HepG2 (cell line): ENCODE results near the gene GGT1. TPM values are rescaled to one million over a fixed set of nuclear protein-coding genes. Genes with fewer than 3 reads are reported as not detected.
A peak's percentile ranks its signal among the peaks of the same experiment; 100 is the strongest.

Experiments used
- CBX1 ChIP-seq: IDR thresholded peaks from one replicate; pipeline ENCODE4 v1.6.1; 2016; ENCODE audit warnings: antibody characterized with exemption, low read depth
- CC2D1A ChIP-seq: sonication (generic); formaldehyde crosslinking; IDR thresholded peaks from 2 replicates; pipeline ENCODE4 v1.8.1; 2023; ENCODE audit warnings: mild to moderate bottlenecking, missing genetic modification reagents
- CENPT ChIP-seq: sonication (generic); formaldehyde crosslinking; IDR thresholded peaks from 2 replicates; pipeline ENCODE4 v1.8.0; 2022; ENCODE audit warnings: low read depth, mild to moderate bottlenecking, moderate library complexity, missing genetic modification reagents
- EEA1 ChIP-seq: sonication (generic); formaldehyde crosslinking; IDR thresholded peaks from 2 replicates; pipeline ENCODE4 v1.5.1; 2020; ENCODE audit warnings: mild to moderate bottlenecking, missing genetic modification reagents, borderline replicate concordance
- GFI1 ChIP-seq: sonication (generic); formaldehyde crosslinking; IDR thresholded peaks from 2 replicates; pipeline ENCODE4 v1.5.0; 2020; ENCODE audit warnings: missing genetic modification reagents, mild to moderate bottlenecking, borderline replicate concordance
- GLI4 ChIP-seq: sonication (generic); formaldehyde crosslinking; IDR thresholded peaks from 2 replicates; pipeline ENCODE4 v1.5.1; 2020; ENCODE audit warnings: missing genetic modification reagents, mild to moderate bottlenecking, moderate library complexity, borderline replicate concordance
- KLF13 ChIP-seq: sonication (generic); formaldehyde crosslinking; IDR thresholded peaks from 2 replicates; pipeline ENCODE4 v1.4.0; 2020; ENCODE audit warnings: mild to moderate bottlenecking, missing genetic modification reagents
- KLF9 ChIP-seq: IDR thresholded peaks from 2 replicates; pipeline ENCODE4 v1.6.1; 2016; ENCODE audit warnings: low read depth
- KMT2A ChIP-seq: sonication (generic); formaldehyde crosslinking; IDR thresholded peaks from 2 replicates; pipeline ENCODE4 v1.4.0; 2020; ENCODE audit warnings: missing genetic modification reagents
- MAZ ChIP-seq, 2 experiments: sonication (generic) in 1 of 2; formaldehyde crosslinking in 1 of 2; IDR thresholded peaks; 2 replicates each; pipeline versions ENCODE4 v1.5.0 to v1.6.1; 2012 to 2020; ENCODE audit warnings: low read depth in 2 of 2, mild to moderate bottlenecking in 2 of 2, borderline replicate concordance in 1 of 2, improper control_type of control experiment in 1 of 2, low read length in 1 of 2, missing genetic modification reagents in 1 of 2, moderate library complexity in 1 of 2
- MEIS1 ChIP-seq: sonication (generic); formaldehyde crosslinking; IDR thresholded peaks from 2 replicates; pipeline ENCODE4 v1.9.0; 2021; ENCODE audit warnings: mild to moderate bottlenecking, missing genetic modification reagents, moderate library complexity, borderline replicate concordance
- SMARCE1 ChIP-seq: fragments of 450-650 bp; IDR thresholded peaks from 2 replicates; pipeline ENCODE4 v1.6.1; 2017; ENCODE audit warnings: borderline replicate concordance
- TCF12 ChIP-seq, 2 experiments: fragments of 450-650 bp in 1 of 2; sonication (generic) in 1 of 2; formaldehyde crosslinking in 1 of 2; IDR thresholded peaks; 2 replicates each; pipeline versions ENCODE4 v1.6.1 to v1.8.0; 2017 to 2022; ENCODE audit warnings: antibody characterized with exemption in 1 of 2, mild to moderate bottlenecking in 1 of 2, missing genetic modification reagents in 1 of 2, moderate library complexity in 1 of 2
- ZBTB8A ChIP-seq: sonication (generic); formaldehyde crosslinking; IDR thresholded peaks from 2 replicates; pipeline ENCODE4 v1.4.0; 2020; ENCODE audit warnings: mild to moderate bottlenecking, low read depth, missing genetic modification reagents, borderline replicate concordance
- ZNF205 ChIP-seq: IDR thresholded peaks from 2 replicates; pipeline ENCODE4 v1.6.1; 2018; ENCODE audit warnings: missing biosample characterization, missing genetic modification reagents
- ZNF446 ChIP-seq: sonication (generic); formaldehyde crosslinking; IDR thresholded peaks from 2 replicates; pipeline ENCODE4 v1.5.0; 2020; ENCODE audit warnings: mild to moderate bottlenecking, missing genetic modification reagents
- ZNF768 ChIP-seq: sonication (generic); formaldehyde crosslinking; IDR thresholded peaks from 2 replicates; pipeline ENCODE4 v1.4.0; 2020; ENCODE audit warnings: missing genetic modification reagents
- ZNF790 ChIP-seq: sonication (generic); formaldehyde crosslinking; IDR thresholded peaks from 2 replicates; pipeline ENCODE4 v1.8.0; 2022; ENCODE audit warnings: missing genetic modification reagents, mild to moderate bottlenecking, borderline replicate concordance
- polyA plus RNA-seq, 8 experiments: library from polyadenylated mRNA; depleted of rRNA in 3 of 8; stranded (reverse) in 7 of 8; unstranded in 1 of 8; fragments of >200 nt; fragmentation: Illumina TruSeq in 4 of 8; extraction: Trizol in 4 of 8; gene quantifications; 2 replicates each; pipeline versions ENCODE4 v1.2.1 to v1.2.3, GENCODE V29; 2011 to 2016; ENCODE audit warnings: low read depth in 4 of 8, missing spikeins in 1 of 8, mixed read lengths in 1 of 8; ENCODE audit not compliant: insufficient read depth in 1 of 8
- total RNA-seq, 5 experiments: library from RNA; depleted of rRNA; stranded (reverse); fragments of >200 nt; fragmentation: Illumina TruSeq; extraction: Trizol; gene quantifications; 2 replicates each; pipeline ENCODE4 v1.2.3, GENCODE V29; 2016; ENCODE audit warnings: low read depth in 1 of 5
- TF ChIP-seq, protein P1 (sequence below): sonication (generic); formaldehyde crosslinking; IDR thresholded peaks from 2 replicates; pipeline ENCODE4 v1.5.0; 2020; ENCODE audit warnings: missing genetic modification reagents, mild to moderate bottlenecking, borderline replicate concordance
- TF ChIP-seq, protein P2 (sequence below): sonication (generic); formaldehyde crosslinking; IDR thresholded peaks from 2 replicates; pipeline ENCODE4 v1.8.0; 2023; ENCODE audit warnings: mild to moderate bottlenecking, missing genetic modification reagents
- TF ChIP-seq, protein P3 (sequence below): sonication (generic); formaldehyde crosslinking; conservative IDR thresholded peaks from 2 replicates; pipeline ENCODE4 v1.8.0; 2022; ENCODE audit warnings: mild to moderate bottlenecking, moderate library complexity, missing genetic modification reagents
- TF ChIP-seq, protein P4 (sequence below): sonication (generic); formaldehyde crosslinking; IDR thresholded peaks from 2 replicates; pipeline ENCODE4 v1.5.1; 2020; ENCODE audit warnings: mild to moderate bottlenecking, missing genetic modification reagents

GGT1 gene
- total and polyA plus RNA-seq, 2 of the 13 experiments (the other 11 are each of a cell fraction or from before 2014, with no cell fraction given) = 29.9 to 103 TPM

DNA sequence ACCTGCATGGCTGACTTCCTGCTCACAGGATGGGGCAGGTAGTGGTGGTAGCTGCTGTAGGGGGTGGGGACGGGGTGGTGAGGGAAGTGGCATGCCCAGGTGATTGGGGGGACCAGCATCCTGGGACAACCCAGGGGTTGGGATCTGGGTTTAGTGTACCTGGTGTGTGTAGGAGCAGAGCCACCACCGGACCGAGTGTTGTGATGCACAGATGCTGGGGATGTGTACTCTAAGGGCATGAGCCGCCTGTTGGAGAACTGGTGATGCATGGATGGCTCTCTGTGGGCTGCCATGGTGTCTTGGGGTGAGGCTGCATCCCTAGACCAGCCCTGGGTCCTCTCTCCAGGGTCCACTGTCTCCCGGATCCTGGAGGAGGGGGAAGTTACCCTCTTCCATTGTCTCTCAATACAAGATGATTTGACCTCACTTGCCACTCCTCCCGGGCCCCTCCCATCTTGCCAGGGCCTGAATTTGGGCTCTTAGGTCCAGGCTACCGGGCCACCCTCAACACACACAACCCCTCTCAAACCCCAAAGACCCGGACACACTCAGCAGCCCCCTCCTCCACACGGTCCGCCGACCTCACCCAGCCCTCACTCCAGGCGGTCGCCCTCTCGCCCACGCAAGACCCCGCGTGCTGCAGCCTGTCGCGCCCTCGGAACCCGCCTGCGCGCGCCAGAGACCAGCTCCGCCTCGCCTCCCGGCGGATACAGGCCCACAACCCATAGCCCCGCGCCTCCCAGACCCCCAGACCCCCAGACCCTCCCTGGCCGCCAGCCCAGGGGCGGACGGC is 10.7 kb upstream of the GGT1 start (continued):
- TF ChIP-seq KLF13 (CRISPR knock-in tag) = no peak
- peak; percentile 38; the same call in 1 of the 2 replicates for TF ChIP-seq KMT2A (CRISPR knock-in tag)
- TF ChIP-seq ZNF205 = no peak
- TF ChIP-seq, protein P1, sequence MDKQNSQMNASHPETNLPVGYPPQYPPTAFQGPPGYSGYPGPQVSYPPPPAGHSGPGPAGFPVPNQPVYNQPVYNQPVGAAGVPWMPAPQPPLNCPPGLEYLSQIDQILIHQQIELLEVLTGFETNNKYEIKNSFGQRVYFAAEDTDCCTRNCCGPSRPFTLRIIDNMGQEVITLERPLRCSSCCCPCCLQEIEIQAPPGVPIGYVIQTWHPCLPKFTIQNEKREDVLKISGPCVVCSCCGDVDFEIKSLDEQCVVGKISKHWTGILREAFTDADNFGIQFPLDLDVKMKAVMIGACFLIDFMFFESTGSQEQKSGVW = no peak
- TF ChIP-seq, protein P2, sequence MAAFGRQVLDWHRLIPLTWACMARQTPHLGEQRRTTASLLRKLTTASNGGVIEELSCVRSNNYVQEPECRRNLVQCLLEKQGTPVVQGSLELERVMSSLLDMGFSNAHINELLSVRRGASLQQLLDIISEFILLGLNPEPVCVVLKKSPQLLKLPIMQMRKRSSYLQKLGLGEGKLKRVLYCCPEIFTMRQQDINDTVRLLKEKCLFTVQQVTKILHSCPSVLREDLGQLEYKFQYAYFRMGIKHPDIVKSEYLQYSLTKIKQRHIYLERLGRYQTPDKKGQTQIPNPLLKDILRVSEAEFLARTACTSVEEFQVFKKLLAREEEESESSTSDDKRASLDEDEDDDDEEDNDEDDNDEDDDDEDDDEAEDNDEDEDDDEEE (CRISPR knock-in tag) = peak; percentile 35; the same call in 1 of the 2 replicates
- TF ChIP-seq SMARCE1 = no peak
- 0 out of 2 replicates have a peak, but pooled peaks have one; percentile 51 for TF ChIP-seq ZNF446 (CRISPR knock-in tag)
- TF ChIP-seq TCF12 (IDR thresholded peaks at IDR 0.05) = no peak
- no peak for TF ChIP-seq TCF12 (CRISPR knock-in tag; IDR thresholded peaks at IDR 0.05)
- TF ChIP-seq CENPT (CRISPR knock-in tag) = no peak
- TF ChIP-seq KLF9 (CRISPR knock-in tag) = no peak
- TF ChIP-seq, protein P3, sequence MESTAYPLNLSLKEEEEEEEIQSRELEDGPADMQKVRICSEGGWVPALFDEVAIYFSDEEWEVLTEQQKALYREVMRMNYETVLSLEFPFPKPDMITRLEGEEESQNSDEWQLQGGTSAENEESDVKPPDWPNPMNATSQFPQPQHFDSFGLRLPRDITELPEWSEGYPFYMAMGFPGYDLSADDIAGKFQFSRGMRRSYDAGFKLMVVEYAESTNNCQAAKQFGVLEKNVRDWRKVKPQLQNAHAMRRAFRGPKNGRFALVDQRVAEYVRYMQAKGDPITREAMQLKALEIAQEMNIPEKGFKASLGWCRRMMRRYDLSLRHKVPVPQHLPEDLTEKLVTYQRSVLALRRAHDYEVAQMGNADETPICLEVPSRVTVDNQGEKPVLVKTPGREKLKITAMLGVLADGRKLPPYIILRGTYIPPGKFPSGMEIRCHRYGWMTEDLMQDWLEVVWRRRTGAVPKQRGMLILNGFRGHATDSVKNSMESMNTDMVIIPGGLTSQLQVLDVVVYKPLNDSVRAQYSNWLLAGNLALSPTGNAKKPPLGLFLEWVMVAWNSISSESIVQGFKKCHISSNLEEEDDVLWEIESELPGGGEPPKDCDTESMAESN (CRISPR knock-in tag) = no peak
- 0 out of 2 replicates have a peak, but pooled peaks have one; percentile 17 for TF ChIP-seq EEA1
- TF ChIP-seq, protein P4, sequence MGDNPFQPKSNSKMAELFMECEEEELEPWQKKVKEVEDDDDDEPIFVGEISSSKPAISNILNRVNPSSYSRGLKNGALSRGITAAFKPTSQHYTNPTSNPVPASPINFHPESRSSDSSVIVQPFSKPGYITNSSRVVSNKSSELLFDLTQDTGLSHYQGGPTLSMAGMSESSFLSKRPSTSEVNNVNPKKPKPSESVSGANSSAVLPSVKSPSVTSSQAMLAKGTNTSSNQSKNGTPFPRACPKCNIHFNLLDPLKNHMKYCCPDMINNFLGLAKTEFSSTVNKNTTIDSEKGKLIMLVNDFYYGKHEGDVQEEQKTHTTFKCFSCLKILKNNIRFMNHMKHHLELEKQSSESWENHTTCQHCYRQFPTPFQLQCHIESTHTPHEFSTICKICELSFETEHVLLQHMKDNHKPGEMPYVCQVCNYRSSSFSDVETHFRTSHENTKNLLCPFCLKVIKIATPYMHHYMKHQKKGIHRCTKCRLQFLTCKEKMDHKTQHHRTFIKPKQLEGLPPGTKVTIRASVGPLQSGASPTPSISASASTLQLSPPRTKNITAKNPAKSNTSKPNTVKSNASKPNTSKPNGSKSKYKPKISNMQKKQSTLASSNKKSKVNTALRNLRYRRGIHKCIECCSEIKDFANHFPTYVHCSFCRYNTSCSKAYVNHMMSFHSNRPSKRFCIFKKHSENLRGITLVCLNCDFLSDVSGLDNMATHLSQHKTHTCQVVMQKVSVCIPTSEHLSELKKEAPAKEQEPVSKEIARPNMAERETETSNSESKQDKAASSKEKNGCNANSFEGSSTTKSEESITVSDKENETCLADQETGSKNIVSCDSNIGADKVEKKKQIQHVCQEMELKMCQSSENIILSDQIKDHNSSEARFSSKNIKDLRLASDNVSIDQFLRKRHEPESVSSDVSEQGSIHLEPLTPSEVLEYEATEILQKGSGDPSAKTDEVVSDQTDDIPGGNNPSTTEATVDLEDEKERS = no peak
- 0 out of 2 replicates have a peak, but pooled peaks have one; percentile 17 for TF ChIP-seq MAZ (IDR thresholded peaks at IDR 0.05; ENCODE audit: borderline replicate concordance, low read depth, low read length)
- TF ChIP-seq MAZ (CRISPR knock-in tag; IDR thresholded peaks at IDR 0.05; ENCODE audit: low read depth) = no peak
- 0 out of 2 replicates have a peak, but pooled peaks have one; percentile 33 for TF ChIP-seq ZNF790 (CRISPR knock-in tag)
- TF ChIP-seq ZBTB8A (CRISPR knock-in tag) = 0 out of 2 replicates have a peak, but pooled peaks have one; percentile 59
- TF ChIP-seq GFI1 (CRISPR knock-in tag) = no peak
- no peak for TF ChIP-seq MEIS1
- no peak for TF ChIP-seq ZNF768 (CRISPR knock-in tag)
- TF ChIP-seq GLI4 = no peak
- no peak for TF ChIP-seq CC2D1A
- TF ChIP-seq CBX1 = no peak
